Right lobe of liver (tissue), 6 donors: ENCODE measurements around the gene ASH1L. TPM values are rescaled to one million over a fixed set of nuclear protein-coding genes. Genes with fewer than 3 reads are reported as not detected.
"Not testable (repeated sequence)": the region's sequence is repeated elsewhere in the genome, so short reads cannot be mapped to it uniquely, and the experiment has no call there.

Experiments used
- ATAC-seq, 4 donors: fragments of 200-7000 bp; cut with Tn5 transposase; one replicate each; pipeline ENCODE4 v1.9.1; 2020; ENCODE audit warnings: mild to moderate bottlenecking in 4 of 4, moderate library complexity in 4 of 4
- DNase-seq, 3 donors: peaks; one replicate each; pipeline ENCODE4 v3.0.0-alpha.2; 2020
- H3K27ac ChIP-seq, 3 donors: fragments of 200-600 bp; one replicate each; pipeline ENCODE4 v1.8.0; 2022
- H3K27me3 ChIP-seq, 2 donors: fragments of 200-600 bp; one replicate each; pipeline ENCODE4 v1.8.0; 2022
- H3K36me3 ChIP-seq, 4 donors: fragments of 200-600 bp; sonication (generic) in 1 of 4; one replicate each; pipeline versions ENCODE4 v1.5.1 to v1.8.0; 2017 to 2022; ENCODE audit warnings: control low read depth in 1 of 4
- H3K4me1 ChIP-seq, 4 donors: fragments of 200-600 bp; sonication (generic) in 1 of 4; one replicate each; pipeline versions ENCODE4 v1.5.1 to v1.8.0; 2017 to 2022; ENCODE audit warnings: control low read depth in 1 of 4
- H3K4me3 ChIP-seq, 3 donors: fragments of 200-600 bp; one replicate each; pipeline ENCODE4 v1.8.0; 2022
- H3K9me3 ChIP-seq, 4 donors: fragments of 200-600 bp; sonication (generic) in 1 of 4; one replicate each; pipeline versions ENCODE4 v1.5.1 to v1.8.0; 2017 to 2022; ENCODE audit warnings: control low read depth in 1 of 4
- POLR2A ChIP-seq: fragments of 450-650 bp; IDR thresholded peaks from one replicate; pipeline ENCODE4 v1.6.1; 2017; ENCODE audit warnings: antibody characterized with exemption, mild to moderate bottlenecking
- WGBS: methylation state at CpG from one replicate; pipeline ENCODE4 v1.1.6; 2018; ENCODE audit warnings: low coverage, low lambda C conversion rate; ENCODE audit not compliant: insufficient coverage; ENCODE audit errors: missing lambda C conversion rate; 5-methylcytosine and 5-hydroxymethylcytosine counted together
- intact Hi-C, 2 donors: fragments of 100-400 bp; cut with DNase I; formaldehyde crosslinking; loops; one replicate each; pipeline versions ENCODE4 v1.11.2 to v1.14.1; 2022
- total RNA-seq, 6 experiments: library from RNA; depleted of rRNA in 2 of 6; stranded (reverse); fragments of >200 nt in 2 of 6; fragmentation: NEBNext Ultra II Directional in 3 of 6; extraction: Animal tissue kit (Norgen Biotek cat#: 25700) in 3 of 6; gene quantifications; one replicate each; pipeline versions ENCODE4 v1.1.0 to v1.2.4, GENCODE V29; 2016 to 2023
- TF ChIP-seq, protein P1 (sequence below), 4 donors: fragments of 200-600 bp in 3 of 4; fragments of 450-650 bp in 1 of 4; IDR thresholded peaks; one replicate each; pipeline versions ENCODE4 v1.5.1 to v1.8.0; 2016 to 2022; ENCODE audit warnings: antibody characterized with exemption in 4 of 4, mild to moderate bottlenecking in 2 of 4
- donor health status: DM: no; HTN: yes; CAD: no.
- donor health status: DM: no; HTN: no; CAD: no.
- donor health status: DM: no; HTN: no; CAD: no.
- donor health status: DM: no; HTN: yes; CAD: no.
- donor health status: DM: no; HTN: yes; CAD: no.

ASH1L gene
- total RNA-seq, 6 experiments from 2014 or later, result 13.9 to 24.3 (median 17.6) TPM

GRCh38 chr1:155607708-155608107 is 45.1 kb upstream of the ASH1L start:
- no peaks in the 10 kb centered on the region for H3K9me3 ChIP-seq
- DNase-seq, result no peak
- peaks cover 0 to 7% (median 3%) of the 10 kb centered on the region in 4 donors for H3K36me3 ChIP-seq
- no peak overlapping the region for H3K27ac ChIP-seq
- H3K4me3 ChIP-seq, result no peak overlapping the region
- ATAC-seq, result no peak
- 73% methylated on average over 7 of the region's 7 CpGs for WGBS
- TF ChIP-seq, protein P1, sequence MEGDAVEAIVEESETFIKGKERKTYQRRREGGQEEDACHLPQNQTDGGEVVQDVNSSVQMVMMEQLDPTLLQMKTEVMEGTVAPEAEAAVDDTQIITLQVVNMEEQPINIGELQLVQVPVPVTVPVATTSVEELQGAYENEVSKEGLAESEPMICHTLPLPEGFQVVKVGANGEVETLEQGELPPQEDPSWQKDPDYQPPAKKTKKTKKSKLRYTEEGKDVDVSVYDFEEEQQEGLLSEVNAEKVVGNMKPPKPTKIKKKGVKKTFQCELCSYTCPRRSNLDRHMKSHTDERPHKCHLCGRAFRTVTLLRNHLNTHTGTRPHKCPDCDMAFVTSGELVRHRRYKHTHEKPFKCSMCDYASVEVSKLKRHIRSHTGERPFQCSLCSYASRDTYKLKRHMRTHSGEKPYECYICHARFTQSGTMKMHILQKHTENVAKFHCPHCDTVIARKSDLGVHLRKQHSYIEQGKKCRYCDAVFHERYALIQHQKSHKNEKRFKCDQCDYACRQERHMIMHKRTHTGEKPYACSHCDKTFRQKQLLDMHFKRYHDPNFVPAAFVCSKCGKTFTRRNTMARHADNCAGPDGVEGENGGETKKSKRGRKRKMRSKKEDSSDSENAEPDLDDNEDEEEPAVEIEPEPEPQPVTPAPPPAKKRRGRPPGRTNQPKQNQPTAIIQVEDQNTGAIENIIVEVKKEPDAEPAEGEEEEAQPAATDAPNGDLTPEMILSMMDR (IDR thresholded peaks at IDR 0.05), result no peak
- TF ChIP-seq POLR2A, result no peak
- no peaks in the 10 kb centered on the region for H3K27me3 ChIP-seq
- intact Hi-C loops, result no loop called here
- H3K4me1 ChIP-seq, result no peaks in the 10 kb centered on the region

DNA sequence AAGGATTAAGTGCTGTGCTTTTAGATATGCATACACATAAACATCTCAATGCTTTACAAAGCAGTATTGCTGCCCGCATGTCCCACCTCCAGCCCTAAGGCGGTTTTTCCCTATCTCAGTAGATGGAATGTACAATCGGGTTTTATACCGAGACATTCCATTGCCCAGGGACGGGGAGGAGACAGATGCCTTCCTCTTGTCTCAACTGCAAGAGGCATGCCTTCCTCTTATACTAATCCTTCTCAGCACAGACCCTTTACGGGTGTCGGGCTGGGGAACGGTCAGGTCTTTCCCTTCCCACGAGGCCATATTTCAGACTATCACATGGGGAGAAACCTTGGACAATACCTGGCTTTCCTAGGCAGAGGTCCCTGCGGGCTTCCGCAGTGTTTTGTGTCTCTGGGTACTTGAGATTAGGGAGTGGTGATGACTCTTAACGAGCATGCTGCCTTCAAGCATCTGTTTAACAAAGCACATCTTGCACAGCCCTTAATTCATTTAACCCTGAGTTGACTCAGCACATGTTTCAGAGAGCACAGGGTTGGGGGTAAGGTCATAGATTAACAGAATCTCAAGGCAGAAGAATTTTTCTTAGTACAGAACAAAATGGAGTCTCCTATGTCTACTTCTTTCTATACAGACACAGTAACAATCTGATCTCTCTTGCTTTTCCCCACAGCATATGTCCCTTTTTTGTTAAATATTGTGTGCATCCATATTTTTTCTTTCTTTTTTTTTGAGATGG is 37.4 kb upstream of the ASH1L start:
- ATAC-seq, DNase-seq, H3K9me3 ChIP-seq, H3K36me3 ChIP-seq, H3K27me3 ChIP-seq, intact Hi-C loops, H3K4me1 ChIP-seq, H3K27ac ChIP-seq, H3K4me3 ChIP-seq: not testable (repeated sequence)
- 27% methylated on average over 4 of the region's 12 CpGs for WGBS

- no peaks in the 10 kb centered on the region for H3K4me1 ChIP-seq
- intact Hi-C loops, result no loop called here
- H3K27ac ChIP-seq, result no peak overlapping the region
- H3K9me3 ChIP-seq, result no peaks in the 10 kb centered on the region
- DNase-seq, result no peak
- peak in 1 of 4 donors; percentile 16 for ATAC-seq
- WGBS, result 37% methylated on average over 12 of the region's 12 CpGs
- H3K36me3 ChIP-seq, result no peaks in the 10 kb centered on the region
- H3K27me3 ChIP-seq, result no peaks in the 10 kb centered on the region
- no peak overlapping the region for H3K4me3 ChIP-seq
- TF ChIP-seq, protein P1 (IDR thresholded peaks at IDR 0.05), result no peak
- no peak for TF ChIP-seq POLR2A
Measured at GRCh38 chr1:155598842-155599331, 36.3 kb upstream of the ASH1L start.

- intact Hi-C loops, result no loop called here
- WGBS, result 100% methylated on average over 2 of the region's 5 CpGs
- Histone ChIP-seq H3K36me3 (no peaks in the 10 kb centered on the region), H3K9me3 (no peaks in the 10 kb centered on the region), H3K27me3 (no peaks in the 10 kb centered on the region), H3K4me3 (no peak overlapping the region), H3K4me1 (no peaks in the 10 kb centered on the region), H3K27ac (no peak overlapping the region)
- TF ChIP-seq, protein P1 (IDR thresholded peaks at IDR 0.05), result no peak
- no peak for TF ChIP-seq POLR2A
- ATAC-seq, result no peak
- DNase-seq, result no peak
Measured at GRCh38 chr1:155596864-155597263, 34.3 kb upstream of the ASH1L start.

DNA sequence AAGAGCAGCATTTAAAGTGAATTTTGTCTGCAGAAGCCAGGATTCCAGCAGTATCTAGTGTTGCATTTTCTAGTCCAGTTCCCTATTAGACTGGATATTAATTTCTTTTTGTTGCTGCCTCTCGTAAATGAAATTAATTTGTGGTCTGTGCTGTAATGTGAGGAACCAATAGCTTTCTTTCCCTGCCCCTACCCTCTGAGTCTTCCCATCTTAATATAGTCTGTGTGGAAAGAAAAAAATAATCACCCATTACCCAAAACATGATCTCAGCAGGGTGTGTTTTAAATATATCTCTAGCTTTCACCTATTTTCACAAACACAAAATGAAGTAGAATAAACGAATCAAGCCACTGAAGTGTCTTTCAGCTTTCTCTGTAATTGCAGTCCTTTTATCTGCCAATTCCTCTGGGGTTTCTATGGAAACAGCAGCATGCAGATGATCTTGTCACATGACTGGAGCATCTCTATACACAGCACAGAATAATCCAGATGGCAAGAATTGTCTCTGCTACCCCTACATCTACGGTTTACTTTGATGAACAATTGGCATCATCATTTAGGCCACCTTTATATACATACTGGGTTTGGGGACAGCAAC is 33.4 kb upstream of the ASH1L start:
- not testable (repeated sequence) for H3K27me3 ChIP-seq

More for the DNA sequence above, 33.4 kb upstream of the ASH1L start:
- WGBS, result 60% methylated on average over 3 of the region's 3 CpGs
- H3K4me3 ChIP-seq, intact Hi-C loops, DNase-seq, H3K4me1 ChIP-seq, H3K27ac ChIP-seq, H3K9me3 ChIP-seq, H3K36me3 ChIP-seq, ATAC-seq: not testable (repeated sequence)
